ENCODE results near the gene MYOM3. TPM values are rescaled to one million over a fixed set of nuclear protein-coding genes. Genes with fewer than 3 reads are reported as not detected.

Gene MYOM3
- total and polyA plus RNA-seq, 8 donors, result 0.12 to 1.8 (median 0.18) TPM; not detected in 1

DNA sequence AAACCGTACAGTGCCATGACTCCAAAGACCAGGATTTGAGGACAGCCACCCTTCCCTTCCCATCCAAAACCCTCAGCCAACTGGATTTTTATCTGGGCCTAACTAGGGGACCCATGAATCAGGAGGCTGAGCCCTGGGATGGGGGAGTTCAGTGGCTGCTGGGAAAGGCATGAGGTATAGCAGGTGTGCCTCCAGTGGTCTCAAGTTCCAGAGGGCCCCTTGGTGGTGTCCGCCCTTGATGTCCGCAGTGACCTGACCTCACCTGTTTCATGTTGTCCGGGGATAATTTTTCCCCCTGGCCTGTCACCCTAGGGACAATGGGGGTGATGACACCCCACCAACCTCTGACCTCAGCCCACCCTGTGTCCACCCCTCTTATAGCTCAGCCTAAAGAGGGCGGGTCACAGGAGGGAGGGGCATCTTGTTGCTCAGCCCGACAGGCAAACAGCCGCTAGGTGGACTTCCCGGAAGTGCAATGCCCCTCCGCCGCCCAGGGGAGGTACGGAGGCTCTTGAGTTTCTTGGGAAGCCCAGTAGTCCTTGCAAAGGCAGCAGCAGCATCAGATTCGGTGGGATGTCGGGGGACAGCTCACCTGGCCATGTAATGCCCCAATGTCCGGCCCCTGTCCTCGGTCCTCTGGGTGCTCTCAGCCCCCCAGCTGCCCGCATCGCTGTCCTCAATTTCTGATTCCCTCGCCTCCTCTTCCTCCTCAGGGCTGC, 44.8 kb upstream of the MYOM3 start:
- peaks cover 0 to 11% (median 0%) of the 10 kb centered on the region in 4 donors for H3K4me1 ChIP-seq
- H3K9me3 ChIP-seq, result no peaks in the 10 kb centered on the region
- H3K4me3 ChIP-seq, result no peak overlapping the region
- no peak for DNase-seq
- H3K36me3 ChIP-seq, result peaks cover 0 to 45% (median 18%) of the 10 kb centered on the region in 4 donors
- H3K27me3 ChIP-seq, result peaks cover 0 to 10% (median 0%) of the 10 kb centered on the region in 3 donors
- intact Hi-C loops (cut with DNase I; ENCODE audit: low total_unique reads), result no loop called here
- no peak overlapping the region for H3K27ac ChIP-seq
- 92 to 95% (median 93%) methylated on average over 14 to 18 of the region's 18 CpGs for WGBS, 5 donors
- no peak for TF ChIP-seq POLR2AphosphoS5 (IDR thresholded peaks at IDR 0.05)
- no peak for TF ChIP-seq POLR2A (IDR thresholded peaks at IDR 0.05)
- TF ChIP-seq, protein P1, sequence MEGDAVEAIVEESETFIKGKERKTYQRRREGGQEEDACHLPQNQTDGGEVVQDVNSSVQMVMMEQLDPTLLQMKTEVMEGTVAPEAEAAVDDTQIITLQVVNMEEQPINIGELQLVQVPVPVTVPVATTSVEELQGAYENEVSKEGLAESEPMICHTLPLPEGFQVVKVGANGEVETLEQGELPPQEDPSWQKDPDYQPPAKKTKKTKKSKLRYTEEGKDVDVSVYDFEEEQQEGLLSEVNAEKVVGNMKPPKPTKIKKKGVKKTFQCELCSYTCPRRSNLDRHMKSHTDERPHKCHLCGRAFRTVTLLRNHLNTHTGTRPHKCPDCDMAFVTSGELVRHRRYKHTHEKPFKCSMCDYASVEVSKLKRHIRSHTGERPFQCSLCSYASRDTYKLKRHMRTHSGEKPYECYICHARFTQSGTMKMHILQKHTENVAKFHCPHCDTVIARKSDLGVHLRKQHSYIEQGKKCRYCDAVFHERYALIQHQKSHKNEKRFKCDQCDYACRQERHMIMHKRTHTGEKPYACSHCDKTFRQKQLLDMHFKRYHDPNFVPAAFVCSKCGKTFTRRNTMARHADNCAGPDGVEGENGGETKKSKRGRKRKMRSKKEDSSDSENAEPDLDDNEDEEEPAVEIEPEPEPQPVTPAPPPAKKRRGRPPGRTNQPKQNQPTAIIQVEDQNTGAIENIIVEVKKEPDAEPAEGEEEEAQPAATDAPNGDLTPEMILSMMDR (IDR thresholded peaks at IDR 0.05), result no peak
- no peak for TF ChIP-seq EP300 (IDR thresholded peaks at IDR 0.05)

DNA sequence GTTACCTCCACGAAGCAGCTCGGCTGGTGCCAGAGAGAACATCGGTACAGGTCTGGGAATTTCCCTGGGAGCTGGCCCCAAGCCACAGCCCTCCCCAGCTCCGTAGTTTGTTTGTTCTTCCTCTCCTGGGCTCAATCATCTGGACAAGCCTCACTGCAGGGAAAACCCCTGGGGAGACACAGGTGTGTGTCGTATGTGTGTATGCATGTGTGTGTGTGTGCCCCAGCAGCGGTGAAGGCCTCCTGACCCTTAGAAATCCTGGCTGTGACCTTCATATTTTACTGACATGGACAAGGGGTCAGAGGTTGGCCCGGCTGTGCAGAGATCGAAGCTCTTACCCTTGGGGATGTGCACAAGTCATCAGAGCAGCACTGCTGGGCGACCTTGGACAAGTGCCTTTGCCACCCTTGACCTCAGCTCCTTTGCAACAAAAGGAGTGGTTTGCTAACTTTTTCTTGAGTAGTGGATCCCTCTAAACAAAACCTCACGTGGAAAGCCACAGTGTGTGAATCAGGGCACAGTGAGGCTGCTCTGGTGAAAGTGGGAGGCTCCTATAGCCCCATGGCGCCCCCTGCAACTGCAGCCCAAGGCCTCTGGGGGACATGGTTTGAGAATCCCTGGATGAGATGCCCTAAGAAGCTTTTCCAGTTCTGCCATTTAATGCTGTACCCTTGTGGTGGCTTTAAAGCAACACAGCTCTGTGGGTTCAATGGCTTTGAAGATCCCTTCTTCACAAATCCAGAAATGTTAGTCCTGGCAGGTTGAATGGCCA, 43.3 kb upstream of the MYOM3 start:
- WGBS, 5 donors, result 36 to 61% (median 42%) methylated on average over 10 to 11 of the region's 11 CpGs
- Histone ChIP-seq H3K27ac (no peak overlapping the region), H3K4me3 (no peak overlapping the region), H3K36me3 (peaks cover 0 to 36% (median 18%) of the 10 kb centered on the region in 4 donors), H3K4me1 (peaks cover 6 to 15% (median 12%) of the 10 kb centered on the region in 4 donors), H3K9me3 (no peaks in the 10 kb centered on the region), H3K27me3 (peaks cover 0 to 24% (median 0%) of the 10 kb centered on the region in 3 donors)
- DNase-seq, result peak; percentile 55 to 61
- no peak for TF ChIP-seq EP300 (IDR thresholded peaks at IDR 0.05)
- TF ChIP-seq, protein P1 (IDR thresholded peaks at IDR 0.05), result no peak
- intact Hi-C loops (cut with DNase I; ENCODE audit: low total_unique reads), result no loop called here

DNA sequence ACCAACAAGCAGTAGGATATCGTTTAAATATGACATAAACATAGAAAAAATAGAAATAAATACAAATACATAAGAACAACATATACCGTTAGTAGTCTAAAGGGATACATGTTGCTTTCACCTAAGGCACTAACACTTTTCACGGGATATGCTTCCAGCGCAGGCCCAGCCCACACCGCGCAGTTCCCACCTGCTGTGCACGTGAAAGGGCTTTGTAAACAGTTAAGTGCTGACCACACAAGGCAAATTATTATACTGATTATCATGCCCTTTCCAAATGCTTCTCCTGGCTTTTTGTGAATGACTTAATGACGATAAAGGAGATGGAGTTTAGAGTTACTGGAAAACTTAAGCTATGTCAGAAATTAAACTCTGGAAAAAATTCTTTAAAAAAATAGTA, 42.3 kb upstream of the MYOM3 start:
- no peak for DNase-seq

More for the DNA sequence above, 42.3 kb upstream of the MYOM3 start:
- H3K27ac ChIP-seq, result no peak overlapping the region
- peaks cover 0 to 34% (median 0%) of the 10 kb centered on the region in 3 donors for H3K27me3 ChIP-seq
- H3K36me3 ChIP-seq, result peaks cover 0 to 28% (median 17%) of the 10 kb centered on the region in 4 donors
- H3K4me3 ChIP-seq, result no peak overlapping the region
- H3K9me3 ChIP-seq, result no peaks in the 10 kb centered on the region
- intact Hi-C loops (cut with DNase I; ENCODE audit: low total_unique reads), result no loop called here
- TF ChIP-seq EP300 (IDR thresholded peaks at IDR 0.05) (no peak), POLR2A (IDR thresholded peaks at IDR 0.05) (no peak), POLR2AphosphoS5 (IDR thresholded peaks at IDR 0.05) (no peak)
- TF ChIP-seq, protein P1 (IDR thresholded peaks at IDR 0.05), result no peak
- 67 to 83% (median 77%) methylated on average over 8 of the region's 8 CpGs for WGBS, 5 donors
- peaks cover 11 to 23% (median 17%) of the 10 kb centered on the region in 4 donors for H3K4me1 ChIP-seq

Data from stomach (tissue), 9 donors.